ENCODE results near the gene ERGIC1.
"Not testable (repeated sequence)": the region's sequence is repeated elsewhere in the genome, so short reads cannot be mapped to it uniquely, and the experiment has no call there.

Gene ERGIC1

DNA sequence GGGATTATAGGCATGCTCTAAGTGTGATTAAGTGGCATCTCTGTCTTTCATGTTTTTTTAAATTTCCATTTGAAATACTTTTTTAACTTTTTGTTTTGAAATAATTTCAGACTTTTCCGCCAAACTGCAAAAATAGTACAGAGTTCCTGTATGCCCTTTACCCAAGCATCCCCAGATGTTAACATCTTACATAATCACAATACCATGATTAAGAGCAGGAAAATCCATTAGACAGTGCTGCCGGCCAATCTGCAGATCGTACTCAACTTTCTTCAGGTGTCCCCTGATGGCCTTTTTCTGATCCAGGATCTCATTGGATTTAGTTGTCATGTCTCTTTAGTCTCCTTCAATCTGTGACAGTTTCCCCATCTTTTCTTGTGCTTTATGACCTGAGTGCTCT, 49.0 kb downstream of the ERGIC1 start:
- no peak for DNase-seq

DNA sequence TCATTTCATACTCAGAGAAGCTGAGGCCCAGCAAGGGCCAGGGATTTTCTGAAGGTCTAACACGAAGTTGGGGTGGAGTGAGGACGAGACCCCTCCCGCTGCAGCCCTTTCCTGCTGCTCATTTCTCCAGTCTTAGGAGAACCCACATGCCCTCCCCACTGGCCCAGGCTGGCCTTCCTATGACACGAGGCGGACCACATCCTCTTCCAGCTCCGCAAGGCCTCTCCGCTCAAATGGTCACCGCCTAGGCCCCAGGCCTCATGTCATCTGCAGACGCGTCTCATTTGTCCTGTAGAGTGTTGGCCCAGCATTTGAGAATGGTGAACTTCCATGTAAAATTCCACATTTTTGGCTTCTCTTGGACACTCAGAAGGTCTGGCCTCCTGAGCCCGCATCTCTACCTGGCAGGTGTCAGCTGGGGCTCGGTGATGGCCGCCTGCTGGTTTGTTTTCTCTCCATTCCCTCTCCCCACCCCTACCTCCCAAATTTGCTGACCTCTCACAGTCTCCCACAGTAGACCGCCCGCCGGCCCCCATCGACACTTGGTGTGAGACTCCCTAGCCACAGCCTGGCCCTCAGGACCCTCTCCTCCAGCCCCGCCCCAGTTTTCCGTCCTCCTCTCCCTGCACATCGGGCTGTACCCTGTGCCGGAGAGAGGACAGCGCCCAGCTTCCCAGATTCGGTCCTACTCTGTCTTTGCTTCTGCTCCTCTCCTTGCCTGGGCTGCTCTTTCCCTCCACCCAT, 51.7 kb downstream of the ERGIC1 start:
- no peak for DNase-seq

DNA sequence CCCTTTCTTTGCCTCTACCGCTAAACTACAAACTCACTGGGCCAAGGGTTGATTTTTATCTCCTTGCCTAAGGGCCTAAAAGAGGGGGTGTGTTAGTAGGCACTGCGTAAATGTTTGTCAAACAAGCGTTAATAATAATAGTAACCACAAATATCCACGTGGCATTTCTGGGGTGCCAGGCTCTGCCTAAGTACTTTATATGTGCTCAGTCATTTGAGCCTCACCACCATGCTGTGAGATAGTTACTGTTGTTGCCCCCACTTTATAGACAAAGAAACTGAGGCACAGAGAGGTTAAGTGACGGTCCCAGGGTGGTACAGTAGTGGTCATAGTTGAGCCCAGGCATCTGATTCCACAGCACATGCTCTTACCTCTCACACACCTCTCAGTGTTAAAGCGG, 52.4 kb downstream of the ERGIC1 start:
- DNase-seq = no peak

DNA sequence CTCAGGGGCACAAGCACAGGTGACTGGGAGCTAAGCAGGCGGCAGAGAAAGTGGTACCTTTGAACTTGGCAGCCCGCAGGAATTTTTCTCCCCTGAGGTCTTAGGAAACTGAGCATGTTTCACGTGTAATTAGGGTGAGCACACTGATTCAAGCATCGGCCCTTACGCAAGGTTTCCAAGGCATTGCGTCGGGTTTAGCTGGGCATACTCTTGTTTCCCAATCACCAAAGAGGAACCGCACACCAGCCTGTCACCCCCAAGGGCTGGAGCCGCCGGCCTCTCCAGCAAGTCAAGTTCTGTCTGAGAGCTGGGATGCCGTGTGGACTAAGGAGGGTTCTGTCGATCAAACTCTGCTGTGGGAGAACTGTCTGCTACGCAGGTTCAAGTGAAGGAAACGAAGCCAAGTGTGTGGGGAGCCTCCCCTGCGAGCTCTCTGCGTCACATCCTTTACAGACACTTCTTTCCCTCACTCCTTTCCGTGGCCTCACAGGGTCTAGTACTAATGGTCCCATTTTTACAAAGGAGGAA, 53.0 kb downstream of the ERGIC1 start:
- no peak for DNase-seq

DNA sequence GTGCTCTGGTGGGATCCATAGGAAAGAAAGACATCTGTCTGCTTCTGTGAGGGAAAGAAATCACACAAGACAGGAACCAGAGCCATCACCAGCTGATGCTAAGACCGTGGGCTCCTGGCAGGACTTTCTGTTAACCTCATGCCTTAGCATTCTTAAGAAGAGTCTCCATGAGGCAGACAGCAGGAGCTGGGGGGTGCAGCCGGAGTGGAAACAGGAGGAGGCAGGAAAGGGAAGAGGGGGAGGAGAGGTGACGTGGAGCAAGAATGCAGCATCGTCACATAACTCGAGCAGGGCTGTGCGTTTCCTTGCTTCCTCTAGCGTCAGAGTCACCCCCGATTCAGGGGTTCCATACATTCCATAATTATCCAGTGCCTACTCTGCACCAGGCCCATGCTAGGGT, 53.6 kb downstream of the ERGIC1 start:
- no peak for DNase-seq

DNA sequence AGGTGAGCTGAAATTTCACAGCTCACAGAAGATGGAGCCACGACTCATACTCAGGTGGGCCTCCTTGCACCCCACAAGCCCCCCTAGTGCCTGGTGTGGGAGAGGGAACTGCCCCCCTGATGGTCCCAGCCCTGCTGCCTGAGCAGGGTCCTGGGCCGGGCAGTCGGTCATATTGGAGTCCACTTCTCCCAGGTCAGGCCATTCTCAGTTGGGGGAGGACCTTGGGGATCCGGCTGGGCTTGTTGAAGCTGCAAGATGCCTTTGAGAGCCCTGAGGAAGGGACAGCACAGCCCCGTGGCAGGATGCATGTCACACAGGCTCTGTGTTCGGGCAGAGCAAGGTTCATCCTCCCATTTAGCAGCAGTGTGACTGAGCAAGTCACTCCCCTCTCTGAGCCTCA, 56.6 kb downstream of the ERGIC1 start:
- DNase-seq = no peak

DNA sequence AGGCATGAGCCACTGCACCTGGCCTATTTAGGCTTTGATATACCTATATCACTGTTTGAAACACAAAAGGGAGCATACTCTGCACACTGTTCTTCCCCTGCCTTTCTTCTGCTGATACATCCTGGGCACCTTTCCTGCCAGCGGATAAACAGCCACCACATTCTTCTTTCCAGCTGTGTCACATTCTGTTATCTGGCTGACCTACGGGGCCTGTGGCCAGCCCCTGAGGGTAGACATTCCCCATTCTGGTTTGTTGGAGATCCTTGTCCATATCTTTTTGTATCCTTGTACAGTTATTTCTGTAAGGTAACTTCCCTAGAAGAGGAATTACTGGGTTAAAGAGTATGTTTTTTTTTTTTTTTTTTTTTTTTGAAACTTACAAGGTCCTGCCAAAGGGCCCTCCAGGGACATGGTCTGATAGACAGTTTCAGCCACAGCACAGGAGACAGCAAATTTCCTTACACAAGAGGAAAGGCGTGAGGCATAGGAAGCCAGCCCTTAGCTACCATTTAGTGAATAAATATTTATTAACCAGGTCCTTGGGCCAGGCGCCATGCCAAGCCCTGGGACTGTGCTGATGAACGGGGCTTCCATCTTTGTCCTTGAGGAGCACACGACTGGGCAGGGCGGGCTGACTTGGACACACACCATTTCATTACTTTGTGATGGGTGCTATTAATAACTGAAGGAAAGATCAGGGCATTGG, 57.8 kb downstream of the ERGIC1 start:
- no peak for DNase-seq

DNA sequence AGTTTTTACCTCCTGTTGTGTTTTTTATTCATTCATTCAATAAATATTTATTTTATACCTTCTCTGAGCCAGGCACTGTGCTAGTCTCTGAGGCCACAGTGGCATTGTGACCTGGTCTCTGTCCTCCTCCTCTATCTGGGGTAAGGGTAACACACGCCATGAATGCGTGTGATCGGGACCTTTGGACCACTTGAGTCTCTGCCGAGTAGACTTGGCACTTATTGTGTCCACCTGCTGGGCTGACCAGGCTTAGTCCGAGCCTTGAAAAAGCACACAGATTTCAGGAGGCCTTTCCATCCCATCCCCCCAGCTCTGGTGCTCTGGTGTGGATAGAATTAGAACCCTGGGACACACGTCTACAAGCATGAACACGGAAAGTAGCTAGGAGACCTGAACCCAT, 58.7 kb downstream of the ERGIC1 start:
- no peak for DNase-seq

DNA sequence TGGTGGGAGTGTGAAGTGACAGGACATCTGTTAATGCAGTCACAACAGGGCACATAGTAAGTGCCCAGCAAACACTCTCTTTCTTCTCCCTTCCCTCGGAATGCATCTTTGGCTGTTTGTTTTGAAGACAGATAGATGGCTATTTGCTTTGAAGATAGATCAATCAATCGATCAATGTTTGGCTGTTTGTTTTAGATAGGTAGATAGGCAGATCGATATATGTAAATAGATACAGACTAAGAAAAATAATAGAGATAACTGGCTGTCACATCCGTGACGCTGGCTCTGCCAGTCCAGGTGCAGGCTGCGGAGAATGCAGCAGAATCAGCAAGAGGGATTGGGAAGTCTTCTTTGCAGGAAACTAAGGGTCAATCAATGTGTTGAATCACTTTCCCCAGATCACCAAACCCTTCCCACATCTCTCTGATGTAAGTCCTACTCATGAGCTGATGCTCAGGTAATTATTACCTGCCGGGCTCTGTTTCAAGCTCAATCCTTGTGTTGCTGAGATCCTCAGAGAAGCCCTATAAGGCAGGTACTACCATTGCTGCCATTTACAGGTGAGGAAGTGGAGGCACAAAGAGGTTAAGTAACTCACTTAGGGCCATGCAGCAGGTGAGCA, 60.8 kb downstream of the ERGIC1 start:
- no peak for DNase-seq

DNA sequence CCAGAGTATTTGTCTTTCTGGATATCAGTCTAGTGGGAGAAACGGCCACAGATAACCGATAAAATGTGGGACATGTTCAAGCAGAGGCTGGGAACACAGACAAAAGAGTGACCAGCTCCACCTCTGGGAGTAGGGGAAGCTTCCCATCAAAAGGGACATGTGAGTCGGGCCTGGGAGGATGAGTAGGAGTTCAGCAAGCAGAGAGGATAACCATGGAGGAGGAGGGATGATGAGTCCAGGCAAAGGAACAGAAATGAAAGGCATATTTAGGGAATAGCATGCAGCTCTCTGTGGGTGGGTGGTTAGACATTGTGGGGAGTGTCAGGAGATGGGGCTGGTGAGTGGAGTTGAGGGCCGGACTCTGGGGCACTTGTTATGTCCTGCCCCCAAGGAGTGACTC, 61.5 kb downstream of the ERGIC1 start:
- no peak for DNase-seq

DNA sequence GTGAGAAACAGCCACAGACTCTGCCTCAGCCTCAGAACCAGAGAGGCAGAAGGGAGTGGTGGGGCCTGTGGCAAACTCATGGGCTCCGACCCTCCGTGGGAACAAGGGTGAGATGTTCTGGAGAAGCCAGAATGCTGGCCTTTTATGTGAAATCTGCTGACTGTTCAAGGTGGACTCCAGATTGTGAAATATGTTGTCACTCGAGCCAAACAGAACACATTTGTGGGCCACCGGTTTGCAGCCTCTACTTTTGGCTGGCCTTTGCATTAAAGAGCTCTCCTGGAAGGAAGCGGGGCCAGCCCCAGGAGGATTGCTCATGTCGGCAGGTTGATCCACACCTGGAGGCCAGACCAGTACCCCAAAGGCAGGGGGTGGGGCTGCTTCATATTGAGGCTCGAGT, 62.4 kb downstream of the ERGIC1 start:
- no peak for DNase-seq

DNA sequence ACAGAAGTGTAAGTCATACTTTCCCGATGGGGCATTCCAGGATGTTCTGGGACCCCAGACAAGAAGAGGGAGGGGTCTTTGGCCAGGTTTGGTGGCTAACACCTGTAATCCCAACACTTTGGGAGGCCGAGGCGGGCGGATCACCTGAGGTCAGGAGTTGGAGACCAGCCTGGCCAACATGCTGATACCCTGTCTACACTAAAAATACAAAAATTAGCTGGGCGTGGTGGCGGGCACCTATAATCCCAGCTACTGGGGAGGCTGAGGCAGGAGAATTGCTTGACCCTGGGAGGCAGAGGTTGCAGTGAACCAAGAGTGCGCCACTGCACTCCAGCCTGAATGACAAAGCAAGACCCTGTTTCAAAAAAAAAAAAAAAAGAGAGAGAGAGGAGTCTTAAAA, 63.0 kb downstream of the ERGIC1 start:
- DNase-seq = not testable (repeated sequence)

DNA sequence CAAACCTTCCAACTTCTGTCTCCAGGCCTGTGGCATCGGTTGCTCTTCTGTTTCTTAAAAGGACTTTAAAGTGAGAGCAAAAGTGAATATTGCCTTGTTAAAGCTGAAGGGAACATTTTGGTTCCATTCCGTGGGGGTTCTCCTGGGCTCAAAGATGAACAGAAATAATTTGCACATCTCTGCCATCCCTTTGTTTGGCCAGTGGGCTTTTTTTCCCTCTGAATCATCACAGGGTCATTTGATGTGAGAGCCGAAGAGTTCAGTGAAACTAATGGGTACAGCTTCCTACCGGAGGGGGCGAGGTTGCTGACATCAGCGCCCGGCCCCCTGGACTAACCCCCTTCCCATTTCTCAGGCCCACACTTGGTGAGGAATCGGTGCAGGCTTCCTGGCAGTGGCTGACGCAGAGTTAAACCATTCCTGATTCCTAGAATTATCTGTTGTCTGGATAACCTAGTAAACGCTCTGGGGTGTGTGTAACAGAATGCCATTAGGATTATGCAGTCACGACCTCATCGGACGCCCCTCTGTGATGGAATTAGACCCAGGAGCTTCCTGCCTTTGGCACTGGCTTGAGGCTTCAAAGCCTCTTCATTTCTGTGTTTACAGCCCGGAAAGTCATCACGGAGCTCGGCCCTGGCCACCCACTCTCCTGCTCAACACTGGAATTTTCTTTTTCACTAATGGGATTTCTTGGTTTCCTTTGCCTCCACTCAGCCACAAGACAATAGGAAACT, 63.6 kb downstream of the ERGIC1 start:
- DNase-seq = no peak

DNA sequence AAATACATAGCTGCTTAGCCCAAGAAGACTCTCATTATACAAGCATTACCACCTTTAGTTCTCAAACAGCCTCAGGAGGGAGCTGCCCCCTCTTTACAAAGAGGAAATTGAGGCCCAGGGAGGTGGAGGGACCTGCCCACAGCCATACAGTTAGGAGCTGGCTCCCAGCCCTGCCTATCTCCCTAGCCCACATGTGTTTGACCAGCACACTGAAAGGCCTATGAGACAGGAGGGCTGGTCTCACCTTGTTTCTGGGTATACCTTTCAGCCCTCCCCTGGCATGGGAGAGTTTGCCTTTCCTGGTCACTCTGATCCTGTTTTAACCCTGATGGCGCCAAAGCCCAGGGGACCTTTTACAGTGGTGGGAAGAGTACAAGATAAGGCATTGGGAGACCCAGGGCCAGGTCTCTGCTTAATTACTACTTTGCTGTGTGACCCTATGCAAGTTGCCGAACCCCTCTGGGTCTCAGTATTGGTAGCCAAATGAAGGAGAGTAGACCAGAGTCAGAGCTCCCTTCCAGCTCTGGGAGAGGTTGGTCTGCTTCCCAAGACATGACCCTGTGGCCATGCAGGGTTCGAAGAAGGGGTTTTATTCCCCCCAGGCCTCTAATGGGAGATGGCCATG, 64.3 kb downstream of the ERGIC1 start:
- DNase-seq = no peak

DNA sequence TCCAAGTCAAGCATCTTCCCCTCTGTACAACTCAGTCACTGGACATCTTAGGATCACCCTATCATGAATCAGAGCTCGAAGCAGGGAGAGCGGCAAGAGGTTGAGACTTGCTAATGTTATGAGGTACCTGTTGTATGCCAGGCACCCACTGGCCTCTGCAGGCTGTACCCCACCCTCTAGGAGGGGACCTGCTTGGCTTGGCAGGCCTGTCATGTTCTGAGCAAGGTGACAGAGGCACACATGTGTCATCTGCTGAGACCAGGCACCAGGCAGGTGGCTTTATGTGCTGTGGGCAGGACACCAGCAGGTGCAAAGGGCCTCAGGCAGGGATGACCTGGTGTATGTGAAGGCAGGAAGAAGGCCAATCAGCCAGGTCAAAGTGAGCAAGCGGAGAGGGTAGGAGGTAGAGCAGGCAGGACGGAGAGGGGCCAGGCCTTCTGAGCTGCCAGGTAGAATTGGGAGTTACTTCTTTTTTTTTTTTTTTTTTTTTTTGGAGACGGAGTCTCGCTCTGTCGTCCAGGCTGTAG, 64.9 kb downstream of the ERGIC1 start:
- DNase-seq = no peak

DNA sequence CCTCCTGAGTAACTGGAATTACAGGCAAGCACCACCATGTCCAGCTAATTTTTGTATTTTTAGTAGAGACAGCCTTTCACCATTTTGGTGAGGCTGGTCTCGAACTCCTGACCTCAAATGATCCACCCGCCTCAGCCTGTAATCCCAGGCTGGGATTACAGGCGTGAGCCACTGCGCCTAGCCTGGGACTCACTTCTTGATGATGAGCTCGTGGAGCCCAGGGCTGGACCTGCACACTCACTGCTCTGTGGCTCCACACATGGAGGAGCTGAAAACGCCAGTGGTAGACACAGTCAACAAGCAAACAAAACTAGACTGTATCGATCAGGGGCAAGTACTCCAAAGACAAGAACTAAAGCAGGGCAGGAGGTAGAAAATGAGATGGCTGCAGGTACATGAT, 65.4 kb downstream of the ERGIC1 start:
- no peak for DNase-seq

DNA sequence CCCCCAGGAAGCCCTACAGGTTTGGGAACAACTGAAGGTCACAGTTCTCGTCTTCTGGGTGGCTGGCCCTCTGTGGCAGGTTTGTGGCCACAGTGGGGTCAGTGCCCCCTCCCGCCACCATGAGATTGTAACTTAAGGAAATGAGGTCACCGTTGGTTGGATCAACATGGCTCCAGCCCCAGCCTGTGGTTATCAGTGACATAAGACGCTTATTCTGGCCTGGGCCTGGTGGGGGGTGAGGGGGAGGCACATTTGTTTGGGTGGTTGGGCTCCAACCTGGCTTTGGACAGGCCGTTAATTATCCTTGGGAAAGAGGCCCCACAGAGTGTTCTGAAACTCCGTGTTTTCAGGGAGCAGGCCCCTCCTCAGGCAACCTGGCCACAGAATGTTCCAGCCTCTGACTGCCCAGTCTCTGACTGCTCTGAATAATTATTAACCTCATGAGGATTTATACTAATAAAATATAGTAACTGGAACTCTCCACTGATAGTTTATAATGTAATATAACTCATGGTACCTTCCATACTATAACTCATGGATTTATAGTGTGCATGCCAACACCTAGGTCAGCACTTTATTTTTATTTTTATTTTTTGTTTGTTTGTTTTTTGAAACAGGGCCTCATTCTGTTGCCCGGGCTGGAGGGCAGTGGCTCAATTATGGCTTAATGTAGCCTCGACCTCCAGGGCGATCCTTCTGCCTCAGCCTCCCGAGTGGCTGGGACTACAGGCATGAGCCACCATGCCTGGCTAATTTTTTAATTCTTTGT, 67.1 kb downstream of the ERGIC1 start:
- no peak for DNase-seq

DNA sequence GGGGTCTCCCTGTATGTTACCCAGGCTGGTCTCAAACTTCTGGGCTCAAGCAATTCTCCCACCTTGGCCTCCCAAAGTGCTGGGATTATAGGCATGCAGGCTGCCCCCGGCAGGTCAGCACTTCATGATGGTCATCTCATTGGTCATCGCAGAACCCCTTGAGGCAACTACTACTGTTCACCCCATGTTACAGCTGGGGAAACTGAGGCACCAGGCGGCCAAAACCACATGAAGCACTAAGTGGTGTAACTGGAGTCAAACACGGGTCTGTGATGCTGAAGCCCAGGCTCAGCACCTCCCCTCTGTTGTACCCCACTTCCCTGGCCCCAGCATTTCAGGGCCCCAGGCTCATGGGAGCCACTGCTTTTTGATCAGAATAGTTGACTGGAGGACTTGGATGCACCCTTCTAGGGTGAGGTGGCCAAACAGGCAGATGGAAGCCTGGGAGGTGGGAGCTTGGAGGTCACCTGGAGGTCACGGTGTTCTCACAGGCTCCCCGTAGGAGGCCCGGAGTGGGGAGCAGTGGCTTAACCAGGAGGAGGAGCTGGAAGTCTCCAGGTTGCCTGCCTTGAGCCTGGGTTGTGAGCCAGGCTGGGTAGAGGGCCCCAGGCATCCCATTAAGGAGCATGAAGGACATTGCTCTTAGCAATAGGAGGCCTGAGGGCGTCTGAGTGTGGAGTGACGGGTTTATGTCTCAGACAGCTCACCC, 67.9 kb downstream of the ERGIC1 start:
- DNase-seq = no peak

DNA sequence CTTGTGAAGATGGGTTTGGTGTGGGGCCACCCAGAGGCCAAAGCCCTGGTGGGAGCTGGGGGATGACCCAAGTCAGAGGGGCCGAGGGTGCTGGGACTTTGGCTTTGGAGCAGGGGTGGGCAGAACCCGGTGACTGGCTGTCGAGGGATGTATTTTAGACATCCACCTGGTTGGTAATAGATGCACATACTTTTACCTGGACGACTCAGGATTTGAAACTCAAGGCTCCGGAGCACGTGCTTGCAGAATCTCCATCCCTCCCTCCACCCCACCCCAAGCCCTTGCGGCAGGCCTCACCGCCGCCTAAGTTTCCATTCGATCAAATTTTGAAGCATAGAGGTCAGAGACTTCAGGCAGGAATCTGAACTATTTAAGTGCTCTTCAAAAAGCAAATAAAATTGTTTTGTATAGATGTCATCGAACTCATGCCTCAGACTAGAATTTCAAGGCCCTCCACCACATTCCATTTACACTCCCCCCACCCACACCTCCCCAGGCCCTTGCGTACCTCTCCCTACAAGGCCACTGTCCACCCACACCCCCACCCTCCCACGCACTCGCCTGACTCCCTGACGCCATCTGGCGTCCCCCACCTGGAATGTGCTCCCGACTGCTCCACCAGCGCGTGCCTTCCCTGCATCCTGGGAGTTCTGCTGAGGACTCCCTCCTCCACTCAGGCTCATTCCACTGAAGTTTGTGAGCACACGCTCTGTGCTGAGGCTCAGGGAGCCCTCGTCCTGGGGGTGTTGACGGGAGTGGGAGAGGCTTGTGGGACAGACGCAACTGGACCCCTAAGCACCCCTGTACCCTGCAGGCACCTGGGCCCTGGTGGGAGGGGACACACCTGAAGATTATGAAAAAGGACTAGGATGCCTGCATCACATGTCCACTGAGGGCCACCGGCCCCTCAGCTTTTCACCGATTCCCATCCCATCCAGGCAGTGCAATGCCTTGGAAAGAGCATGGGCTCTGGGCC, 68.7 kb downstream of the ERGIC1 start:
- no peak for DNase-seq

DNA sequence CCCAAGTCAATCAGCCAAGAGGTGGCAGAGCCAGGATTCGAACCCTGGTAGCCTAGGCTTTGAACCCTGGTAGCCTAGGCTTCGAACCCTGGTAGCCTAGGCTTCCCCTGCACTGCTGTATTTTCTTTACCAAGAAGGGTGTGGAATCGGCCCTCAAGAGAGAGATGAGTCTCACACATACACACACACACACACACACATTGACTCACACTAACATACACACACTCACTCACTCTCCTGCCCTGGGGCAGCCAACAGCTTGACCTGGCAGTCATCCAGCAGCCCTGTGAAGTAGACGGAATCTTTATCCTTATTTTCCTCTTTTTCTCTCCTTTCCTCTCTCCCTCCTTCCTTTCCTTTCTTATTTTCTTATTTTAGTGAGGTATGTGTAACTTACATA, 69.7 kb downstream of the ERGIC1 start:
- DNase-seq = no peak

All from stimulated activated CD4-positive, alpha-beta T cell treated with anti-CD3 and anti-CD28 coated beads, Interleukin-4, amount 100 ng/mL, for 24 hours (primary cell).